ENCODE measurements around the gene DNAH14.
"Not testable (repeated sequence)": the region's sequence is repeated elsewhere in the genome, so short reads cannot be mapped to it uniquely, and the experiment has no call there.

DNAH14 gene

GRCh38 chr1:225008050-225008449 lies 78.6 kb downstream of the DNAH14 start:
- not testable (repeated sequence) for H3K27me3 ChIP-seq (ENCODE audit: insufficient read depth, low read length); H3K36me3 ChIP-seq (ENCODE audit: insufficient read depth, low read depth, low read length); H3K9ac ChIP-seq (ENCODE audit: low read depth, low read length); H3K4me1 ChIP-seq (ENCODE audit: insufficient read depth, low read length); H3K27ac ChIP-seq (ENCODE audit: low read length); H3K9me3 ChIP-seq (ENCODE audit: insufficient read depth, low read depth, low read length); H3K4me3 ChIP-seq (ENCODE audit: low read length)

DNA sequence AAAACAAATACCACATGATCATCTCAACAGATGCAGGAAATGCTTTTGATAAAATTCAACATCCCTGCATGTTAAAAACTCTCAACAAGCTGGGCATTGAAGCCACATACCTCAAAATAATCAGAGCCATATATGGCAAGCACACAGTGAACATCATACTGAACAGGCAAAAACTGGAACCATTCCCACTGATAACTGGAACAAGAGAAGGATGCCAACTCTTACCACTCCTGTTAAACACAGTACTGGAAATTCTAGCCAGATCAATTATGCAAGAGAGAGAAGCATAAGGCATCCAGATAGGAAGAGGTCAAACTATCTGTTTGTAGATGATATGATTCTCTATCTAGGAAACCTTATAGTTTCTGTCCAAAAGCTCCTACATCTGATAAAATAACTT lies 91.6 kb downstream of the DNAH14 start:
- Histone ChIP-seq H3K27ac (ENCODE audit: low read length) (no peak overlapping the region), H3K9ac (ENCODE audit: low read depth, low read length) (no peak overlapping the region), H3K9me3 (ENCODE audit: insufficient read depth, low read depth, low read length) (peaks cover 26% of the 10 kb centered on the region; the same call in 1 of the 2 replicates), H3K4me3 (ENCODE audit: low read length) (no peak overlapping the region), H3K36me3 (ENCODE audit: insufficient read depth, low read depth, low read length) (peaks cover 4% of the 10 kb centered on the region; the same call in 1 of the 2 replicates), H3K27me3 (ENCODE audit: insufficient read depth, low read length) (no peaks in the 10 kb centered on the region), H3K4me1 (ENCODE audit: insufficient read depth, low read length) (no peaks in the 10 kb centered on the region)

DNA sequence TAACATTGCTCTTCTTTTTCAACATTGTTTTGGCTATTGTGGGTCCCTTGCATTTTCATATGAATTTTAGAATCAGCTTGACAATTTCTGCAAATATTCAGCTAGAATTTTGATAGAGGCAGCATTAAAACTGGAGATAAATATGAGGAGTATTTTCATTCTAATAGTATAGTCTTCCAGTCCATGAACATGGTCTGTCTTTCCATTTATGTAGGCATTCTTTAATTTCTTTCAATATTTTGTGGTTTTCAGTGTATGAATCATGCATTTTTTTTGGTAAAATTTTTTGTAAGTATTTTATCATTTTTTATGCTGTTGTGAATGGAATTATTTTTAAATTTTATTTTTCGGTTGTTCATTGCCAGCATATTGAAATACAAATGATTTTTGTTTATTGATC lies 97.2 kb downstream of the DNAH14 start:
- Histone ChIP-seq H3K36me3 (ENCODE audit: insufficient read depth, low read depth, low read length) (no peaks in the 10 kb centered on the region; the same call in 1 of the 2 replicates), H3K27me3 (ENCODE audit: insufficient read depth, low read length) (no peaks in the 10 kb centered on the region), H3K4me3 (ENCODE audit: low read length) (no peak overlapping the region), H3K4me1 (ENCODE audit: insufficient read depth, low read length) (no peaks in the 10 kb centered on the region), H3K9me3 (ENCODE audit: insufficient read depth, low read depth, low read length) (peaks cover 10% of the 10 kb centered on the region), H3K27ac (ENCODE audit: low read length) (no peak overlapping the region), H3K9ac (ENCODE audit: low read depth, low read length) (no peak overlapping the region)

GRCh38 chr1:225036441-225036840 lies 107.0 kb downstream of the DNAH14 start:
- not testable (repeated sequence) for H3K27me3 ChIP-seq (ENCODE audit: insufficient read depth, low read length); H3K36me3 ChIP-seq (ENCODE audit: insufficient read depth, low read depth, low read length); H3K9ac ChIP-seq (ENCODE audit: low read depth, low read length); H3K27ac ChIP-seq (ENCODE audit: low read length); H3K4me3 ChIP-seq (ENCODE audit: low read length); H3K9me3 ChIP-seq (ENCODE audit: insufficient read depth, low read depth, low read length); H3K4me1 ChIP-seq (ENCODE audit: insufficient read depth, low read length)

- Histone ChIP-seq H3K4me1 (ENCODE audit: insufficient read depth, low read length) (no peaks in the 10 kb centered on the region), H3K9ac (ENCODE audit: low read depth, low read length) (no peak overlapping the region), H3K9me3 (ENCODE audit: insufficient read depth, low read depth, low read length) (no peaks in the 10 kb centered on the region), H3K36me3 (ENCODE audit: insufficient read depth, low read depth, low read length) (no peaks in the 10 kb centered on the region), H3K27ac (ENCODE audit: low read length) (no peak overlapping the region), H3K4me3 (ENCODE audit: low read length) (no peak overlapping the region), H3K27me3 (ENCODE audit: insufficient read depth, low read length) (no peaks in the 10 kb centered on the region)
Measured at GRCh38 chr1:225042263-225042662, 112.8 kb downstream of the DNAH14 start.

GRCh38 chr1:225044258-225044657 lies 114.8 kb downstream of the DNAH14 start:
- H3K27me3 ChIP-seq (ENCODE audit: insufficient read depth, low read length) = no peaks in the 10 kb centered on the region

DNA sequence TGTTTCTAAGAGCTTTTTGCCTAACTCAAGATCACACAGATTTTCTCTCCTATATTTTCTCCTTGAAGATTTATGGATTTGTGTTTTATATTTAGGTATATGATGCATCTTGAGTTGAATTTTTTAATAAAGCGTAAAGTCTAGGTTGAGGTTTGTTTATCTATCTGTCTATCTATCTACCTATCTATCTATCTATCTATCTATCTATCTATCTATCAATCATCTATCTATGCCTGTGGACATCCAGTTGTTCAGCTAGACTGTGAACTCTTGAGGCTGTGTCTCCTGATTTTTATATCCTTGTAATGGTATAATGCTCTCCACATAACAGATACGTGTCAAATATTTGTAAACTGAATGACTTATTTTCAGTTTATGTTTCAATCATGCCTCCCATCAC lies 120.1 kb downstream of the DNAH14 start:
- H3K27ac ChIP-seq (ENCODE audit: low read length) = no peak overlapping the region
- H3K27me3 ChIP-seq (ENCODE audit: insufficient read depth, low read length) = no peaks in the 10 kb centered on the region
- no peak overlapping the region for H3K9ac ChIP-seq (ENCODE audit: low read depth, low read length)
- H3K9me3 ChIP-seq (ENCODE audit: insufficient read depth, low read depth, low read length) = no peaks in the 10 kb centered on the region
- no peaks in the 10 kb centered on the region for H3K4me1 ChIP-seq (ENCODE audit: insufficient read depth, low read length)
- no peaks in the 10 kb centered on the region for H3K36me3 ChIP-seq (ENCODE audit: insufficient read depth, low read depth, low read length)
- H3K4me3 ChIP-seq (ENCODE audit: low read length) = no peak overlapping the region

More at GRCh38 chr1:225044258-225044657, 114.8 kb downstream of the DNAH14 start:
- Histone ChIP-seq H3K9ac (ENCODE audit: low read depth, low read length) (no peak overlapping the region), H3K4me3 (ENCODE audit: low read length) (no peak overlapping the region), H3K4me1 (ENCODE audit: insufficient read depth, low read length) (no peaks in the 10 kb centered on the region), H3K27ac (ENCODE audit: low read length) (no peak overlapping the region), H3K36me3 (ENCODE audit: insufficient read depth, low read depth, low read length) (no peaks in the 10 kb centered on the region), H3K9me3 (ENCODE audit: insufficient read depth, low read depth, low read length) (no peaks in the 10 kb centered on the region)

- Histone ChIP-seq H3K4me1 (ENCODE audit: insufficient read depth, low read length) (no peaks in the 10 kb centered on the region), H3K9ac (ENCODE audit: low read depth, low read length) (no peak overlapping the region), H3K27ac (ENCODE audit: low read length) (no peak overlapping the region), H3K27me3 (ENCODE audit: insufficient read depth, low read length) (no peaks in the 10 kb centered on the region), H3K9me3 (ENCODE audit: insufficient read depth, low read depth, low read length) (peaks cover 27% of the 10 kb centered on the region), H3K4me3 (ENCODE audit: low read length) (no peak overlapping the region), H3K36me3 (ENCODE audit: insufficient read depth, low read depth, low read length) (no peaks in the 10 kb centered on the region)
Measured at GRCh38 chr1:225063722-225064121, 134.2 kb downstream of the DNAH14 start.

- Histone ChIP-seq H3K9ac (ENCODE audit: low read depth, low read length) (no peak overlapping the region), H3K4me3 (ENCODE audit: low read length) (no peak overlapping the region), H3K9me3 (ENCODE audit: insufficient read depth, low read depth, low read length) (peaks cover 10% of the 10 kb centered on the region; the same call in 1 of the 2 replicates), H3K27me3 (ENCODE audit: insufficient read depth, low read length) (no peaks in the 10 kb centered on the region), H3K27ac (ENCODE audit: low read length) (no peak overlapping the region), H3K36me3 (ENCODE audit: insufficient read depth, low read depth, low read length) (no peaks in the 10 kb centered on the region), H3K4me1 (ENCODE audit: insufficient read depth, low read length) (no peaks in the 10 kb centered on the region)
Measured at GRCh38 chr1:225070972-225071371, 141.5 kb downstream of the DNAH14 start.

DNA sequence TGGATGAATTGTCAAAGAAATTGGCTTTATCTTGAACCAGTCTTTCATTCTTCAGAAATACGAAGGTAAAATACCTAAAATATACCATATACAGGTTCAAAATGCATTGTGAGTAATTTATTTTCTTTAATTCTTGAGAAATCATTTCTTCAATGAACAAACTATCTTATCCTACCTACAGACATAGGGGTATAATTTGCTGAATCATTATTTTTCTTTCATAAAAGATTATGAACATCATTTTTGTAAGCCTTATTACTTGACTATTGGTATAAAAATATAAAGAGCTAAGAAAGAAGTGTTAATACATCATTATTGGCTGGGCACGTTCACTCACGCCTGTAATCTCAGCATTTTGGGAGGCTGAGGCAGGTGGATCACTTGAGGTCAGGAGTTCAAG lies 167.7 kb downstream of the DNAH14 start:
- no peak overlapping the region for H3K4me3 ChIP-seq (ENCODE audit: low read length)
- H3K9me3 ChIP-seq (ENCODE audit: insufficient read depth, low read depth, low read length) = peaks cover 27% of the 10 kb centered on the region
- no peaks in the 10 kb centered on the region for H3K27me3 ChIP-seq (ENCODE audit: insufficient read depth, low read length)
- H3K27ac ChIP-seq (ENCODE audit: low read length) = no peak overlapping the region
- H3K4me1 ChIP-seq (ENCODE audit: insufficient read depth, low read length) = no peaks in the 10 kb centered on the region
- no peaks in the 10 kb centered on the region for H3K36me3 ChIP-seq (ENCODE audit: insufficient read depth, low read depth, low read length)
- H3K9ac ChIP-seq (ENCODE audit: low read depth, low read length) = no peak overlapping the region

DNA sequence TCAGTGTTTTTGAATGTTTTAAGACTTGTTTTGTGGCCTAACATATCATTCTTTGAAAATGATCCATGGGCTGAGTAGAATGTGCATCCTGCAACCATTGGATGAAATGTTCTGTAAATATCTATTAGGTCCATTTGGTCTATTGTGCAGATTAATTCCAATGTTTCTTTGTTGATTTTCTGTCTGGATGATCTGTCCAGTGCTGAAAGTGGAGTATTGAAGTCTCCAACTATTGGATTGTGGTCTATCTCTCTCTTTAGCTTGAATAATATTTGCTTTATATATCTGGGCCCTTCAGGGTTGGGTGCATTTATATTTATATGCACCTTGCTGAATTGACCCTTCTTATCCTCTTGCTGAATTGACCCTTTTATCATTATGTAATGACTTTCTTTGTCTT lies 181.5 kb downstream of the DNAH14 start:
- Histone ChIP-seq H3K4me3 (ENCODE audit: low read length) (no peak overlapping the region), H3K9me3 (ENCODE audit: insufficient read depth, low read depth, low read length) (peaks cover 10% of the 10 kb centered on the region; the same call in 1 of the 2 replicates), H3K36me3 (ENCODE audit: insufficient read depth, low read depth, low read length) (no peaks in the 10 kb centered on the region), H3K27ac (ENCODE audit: low read length) (no peak overlapping the region), H3K9ac (ENCODE audit: low read depth, low read length) (no peak overlapping the region), H3K27me3 (ENCODE audit: insufficient read depth, low read length) (no peaks in the 10 kb centered on the region), H3K4me1 (ENCODE audit: insufficient read depth, low read length) (no peaks in the 10 kb centered on the region)

- no peak overlapping the region for H3K9ac ChIP-seq (ENCODE audit: low read depth, low read length)
- H3K4me3 ChIP-seq (ENCODE audit: low read length) = no peak overlapping the region
- no peaks in the 10 kb centered on the region for H3K9me3 ChIP-seq (ENCODE audit: insufficient read depth, low read depth, low read length)
- H3K27me3 ChIP-seq (ENCODE audit: insufficient read depth, low read length) = no peaks in the 10 kb centered on the region
- no peaks in the 10 kb centered on the region for H3K4me1 ChIP-seq (ENCODE audit: insufficient read depth, low read length)
- no peaks in the 10 kb centered on the region for H3K36me3 ChIP-seq (ENCODE audit: insufficient read depth, low read depth, low read length)
- no peak overlapping the region for H3K27ac ChIP-seq (ENCODE audit: low read length)
Measured at GRCh38 chr1:225113265-225113664, 183.8 kb downstream of the DNAH14 start.
